GM19455 (cell line): ENCODE measurements around the gene CEMIP.

Source experiments
- ATAC-seq: cut with Tn5 transposase; IDR thresholded peaks from one replicate; pipeline ENCODE4 v1.9.1; 2021; ENCODE audit not compliant: unreplicated experiment

The CEMIP gene

GRCh38 chr15:80878867-80879250, 99.7 kb downstream of the CEMIP start:
- ATAC-seq, result no peak

GRCh38 chr15:80880086-80880485, 100.9 kb downstream of the CEMIP start:
- ATAC-seq, result no peak

GRCh38 chr15:80883641-80884040, 104.5 kb downstream of the CEMIP start:
- no peak for ATAC-seq

GRCh38 chr15:80885016-80885579, 105.9 kb downstream of the CEMIP start:
- no peak for ATAC-seq

GRCh38 chr15:80887148-80887547, 108.0 kb downstream of the CEMIP start:
- no peak for ATAC-seq

GRCh38 chr15:80888846-80889245, 109.7 kb downstream of the CEMIP start:
- ATAC-seq, result no peak

- no peak for ATAC-seq
These were observed 111.3 kb downstream of the CEMIP start for GRCh38 chr15:80890341-80891005.

GRCh38 chr15:80891006-80891405, 111.8 kb downstream of the CEMIP start:
- ATAC-seq, result no peak

- no peak for ATAC-seq
These were observed 113.2 kb downstream of the CEMIP start for GRCh38 chr15:80892414-80892813.

GRCh38 chr15:80893777-80894176, 114.6 kb downstream of the CEMIP start:
- ATAC-seq, result no peak

- ATAC-seq, result no peak
These were observed 115.9 kb downstream of the CEMIP start for GRCh38 chr15:80895091-80895490.

GRCh38 chr15:80895965-80896364, 116.8 kb downstream of the CEMIP start:
- ATAC-seq, result no peak

GRCh38 chr15:80898040-80898439, 118.9 kb downstream of the CEMIP start:
- no peak for ATAC-seq

- ATAC-seq, result no peak
These were observed 123.2 kb downstream of the CEMIP start for GRCh38 chr15:80902298-80902801.

- ATAC-seq, result no peak
These were observed 125.8 kb downstream of the CEMIP start for GRCh38 chr15:80904998-80905397.

- no peak for ATAC-seq
These were observed 127.1 kb downstream of the CEMIP start for GRCh38 chr15:80906159-80906766.

- ATAC-seq, result no peak
These were observed 132.7 kb downstream of the CEMIP start for GRCh38 chr15:80911821-80912220.

- no peak for ATAC-seq
These were observed 133.5 kb downstream of the CEMIP start for GRCh38 chr15:80912673-80913072.

GRCh38 chr15:80913541-80913940, 134.4 kb downstream of the CEMIP start:
- ATAC-seq, result no peak

- no peak for ATAC-seq
These were observed 136.3 kb downstream of the CEMIP start for GRCh38 chr15:80915472-80915871.

- ATAC-seq, result no peak
These were observed 136.9 kb downstream of the CEMIP start for GRCh38 chr15:80916056-80916455.

- no peak for ATAC-seq
These were observed 139.1 kb downstream of the CEMIP start for GRCh38 chr15:80918196-80918783.
